22Rv1 (cell line): ENCODE results near the gene LPIN1.

Experiments
- ZFX ChIP-seq: fragments of 450-650 bp; IDR thresholded peaks from 2 replicates; pipeline ENCODE4 v1.6.1; 2017; ENCODE audit warnings: antibody characterized with exemption, borderline replicate concordance
- TF ChIP-seq, protein P1 (sequence below): fragments of 450-650 bp; IDR thresholded peaks from 2 replicates; pipeline ENCODE4 v1.5.1; 2017; ENCODE audit warnings: mild to moderate bottlenecking

DNA sequence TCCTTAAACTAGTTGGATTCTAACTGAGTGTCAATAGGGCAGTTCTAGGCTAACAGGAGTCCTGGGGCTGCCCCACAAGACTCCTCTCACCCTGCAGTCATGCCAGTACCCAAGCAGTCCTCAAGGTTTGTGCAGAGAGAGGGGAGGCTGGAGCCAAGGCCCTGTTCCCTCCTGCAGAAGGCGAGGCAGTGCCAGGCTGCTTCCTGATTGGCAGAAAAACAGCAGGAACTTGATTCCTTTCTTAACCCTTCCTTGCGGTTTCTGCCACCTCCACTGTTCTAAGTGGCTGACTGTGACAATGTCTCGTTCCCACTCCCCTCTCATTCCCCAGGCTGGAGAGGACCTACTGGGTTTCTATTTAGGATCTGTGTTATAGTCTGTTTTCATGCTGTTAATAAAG lies 75.3 kb downstream of the LPIN1 start:
- TF ChIP-seq, protein P1, sequence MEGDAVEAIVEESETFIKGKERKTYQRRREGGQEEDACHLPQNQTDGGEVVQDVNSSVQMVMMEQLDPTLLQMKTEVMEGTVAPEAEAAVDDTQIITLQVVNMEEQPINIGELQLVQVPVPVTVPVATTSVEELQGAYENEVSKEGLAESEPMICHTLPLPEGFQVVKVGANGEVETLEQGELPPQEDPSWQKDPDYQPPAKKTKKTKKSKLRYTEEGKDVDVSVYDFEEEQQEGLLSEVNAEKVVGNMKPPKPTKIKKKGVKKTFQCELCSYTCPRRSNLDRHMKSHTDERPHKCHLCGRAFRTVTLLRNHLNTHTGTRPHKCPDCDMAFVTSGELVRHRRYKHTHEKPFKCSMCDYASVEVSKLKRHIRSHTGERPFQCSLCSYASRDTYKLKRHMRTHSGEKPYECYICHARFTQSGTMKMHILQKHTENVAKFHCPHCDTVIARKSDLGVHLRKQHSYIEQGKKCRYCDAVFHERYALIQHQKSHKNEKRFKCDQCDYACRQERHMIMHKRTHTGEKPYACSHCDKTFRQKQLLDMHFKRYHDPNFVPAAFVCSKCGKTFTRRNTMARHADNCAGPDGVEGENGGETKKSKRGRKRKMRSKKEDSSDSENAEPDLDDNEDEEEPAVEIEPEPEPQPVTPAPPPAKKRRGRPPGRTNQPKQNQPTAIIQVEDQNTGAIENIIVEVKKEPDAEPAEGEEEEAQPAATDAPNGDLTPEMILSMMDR, result no peak
- no peak for TF ChIP-seq ZFX
